ENCODE data around the gene NT5DC1. TPM values are rescaled to one million over a fixed set of nuclear protein-coding genes. Genes with fewer than 3 reads are reported as not detected.

Gene NT5DC1
- total RNA-seq, 1 experiment from 2014 or later = 37.9 TPM

GRCh38 chr6:116286773-116287358 lies 186.2 kb downstream of the NT5DC1 start:
- POLR2A ChIA-PET (ENCODE audit: low non-redundant PET) = no interaction called here
- no peaks in the 10 kb centered on the region for H3K27me3 ChIP-seq (replicated peaks; ENCODE audit: insufficient read depth, low read depth, low read length, poor library complexity)
- TF ChIP-seq CTCF (conservative IDR thresholded peaks at IDR 0.05; ENCODE audit: low read depth, low read length) = no peak
- TF ChIP-seq EZH2 (IDR thresholded peaks at IDR 0.05; ENCODE audit: borderline replicate concordance, low read depth, low read length, poor library complexity, severe bottlenecking) = no peak
- DNase-seq (ENCODE audit: low spot score) = no peak
- no peak overlapping the region for H3K27ac ChIP-seq (ENCODE audit: low read depth, low read length, poor library complexity, severe bottlenecking)
- CTCF ChIA-PET = interaction anchor here (0.6 to 2.2 kb wide), 7 partner anchors 18 to 575 kb away, joined by 3 to 17 read pairs (median 7); no protein-coding TSS in a partner anchor
- H3K36me3 ChIP-seq (ENCODE audit: insufficient read depth, low read length, poor library complexity, severe bottlenecking) = no peaks in the 10 kb centered on the region
- H3K4me1 ChIP-seq (ENCODE audit: insufficient read depth, low read length, poor library complexity, severe bottlenecking) = no peaks in the 10 kb centered on the region
- intact Hi-C loops (cut with micrococcal nuclease; ENCODE audit: unreplicated experiment) = loop anchor here (1.0 to 10.0 kb wide), 4 partner anchors 148 to 274 kb away; no protein-coding TSS in a partner anchor
- no peak overlapping the region for H3K4me3 ChIP-seq (ENCODE audit: low read depth, low read length, poor library complexity, severe bottlenecking)
- no peaks in the 10 kb centered on the region for H3K9me3 ChIP-seq (ENCODE audit: low read depth, low read length, poor library complexity, severe bottlenecking)
- no TSS peak for BruUV-seq (replicated peaks)

- POLR2A ChIA-PET (ENCODE audit: low non-redundant PET) = no interaction called here
- no TSS peak for BruUV-seq (replicated peaks)
- H3K9me3 ChIP-seq (ENCODE audit: low read depth, low read length, poor library complexity, severe bottlenecking) = no peaks in the 10 kb centered on the region
- no peaks in the 10 kb centered on the region for H3K36me3 ChIP-seq (ENCODE audit: insufficient read depth, low read length, poor library complexity, severe bottlenecking)
- TF ChIP-seq EZH2 (IDR thresholded peaks at IDR 0.05; ENCODE audit: borderline replicate concordance, low read depth, low read length, poor library complexity, severe bottlenecking) (no peak), CTCF (conservative IDR thresholded peaks at IDR 0.05; ENCODE audit: low read depth, low read length) (peak; percentile 90)
- no peak overlapping the region for H3K4me3 ChIP-seq (ENCODE audit: low read depth, low read length, poor library complexity, severe bottlenecking)
- H3K27ac ChIP-seq (ENCODE audit: low read depth, low read length, poor library complexity, severe bottlenecking) = no peak overlapping the region
- no peaks in the 10 kb centered on the region for H3K4me1 ChIP-seq (ENCODE audit: insufficient read depth, low read length, poor library complexity, severe bottlenecking)
- CTCF ChIA-PET = interaction anchor here (0.6 to 2.2 kb wide), 7 partner anchors 19 to 574 kb away, joined by 3 to 17 read pairs (median 7); no protein-coding TSS in a partner anchor
- no peaks in the 10 kb centered on the region for H3K27me3 ChIP-seq (replicated peaks; ENCODE audit: insufficient read depth, low read depth, low read length, poor library complexity)
- peak; percentile 58 for DNase-seq (ENCODE audit: low spot score)
- intact Hi-C loops (cut with micrococcal nuclease; ENCODE audit: unreplicated experiment) = loop anchor here (1.0 to 10.0 kb wide), 4 partner anchors 147 to 274 kb away; no protein-coding TSS in a partner anchor
Observed at GRCh38 chr6:116287689-116288282, 187.1 kb downstream of the NT5DC1 start.

- CTCF ChIA-PET = no interaction called here
- no peaks in the 10 kb centered on the region for H3K36me3 ChIP-seq (ENCODE audit: insufficient read depth, low read length, poor library complexity, severe bottlenecking)
- no peaks in the 10 kb centered on the region for H3K9me3 ChIP-seq (ENCODE audit: low read depth, low read length, poor library complexity, severe bottlenecking)
- DNase-seq (ENCODE audit: low spot score) = no peak
- TF ChIP-seq EZH2 (IDR thresholded peaks at IDR 0.05; ENCODE audit: borderline replicate concordance, low read depth, low read length, poor library complexity, severe bottlenecking) (no peak), CTCF (conservative IDR thresholded peaks at IDR 0.05; ENCODE audit: low read depth, low read length) (no peak)
- no peaks in the 10 kb centered on the region for H3K4me1 ChIP-seq (ENCODE audit: insufficient read depth, low read length, poor library complexity, severe bottlenecking)
- no peak overlapping the region for H3K4me3 ChIP-seq (ENCODE audit: low read depth, low read length, poor library complexity, severe bottlenecking)
- no peaks in the 10 kb centered on the region for H3K27me3 ChIP-seq (replicated peaks; ENCODE audit: insufficient read depth, low read depth, low read length, poor library complexity)
- POLR2A ChIA-PET (ENCODE audit: low non-redundant PET) = no interaction called here
- intact Hi-C loops (cut with micrococcal nuclease; ENCODE audit: unreplicated experiment) = loop anchor here (10.0 kb wide), 1 partner anchor 145 kb away; no protein-coding TSS in a partner anchor
- no peak overlapping the region for H3K27ac ChIP-seq (ENCODE audit: low read depth, low read length, poor library complexity, severe bottlenecking)
- BruUV-seq (replicated peaks) = no TSS peak
Observed at GRCh38 chr6:116289876-116290275, 189.2 kb downstream of the NT5DC1 start.
